IMR-90 (cell line): ENCODE data around the gene CNTN4. TPM values are rescaled to one million over a fixed set of nuclear protein-coding genes. Genes with fewer than 3 reads are reported as not detected.

Experiments used
- ATAC-seq: fragments of 200-7000 bp; cut with Tn5 transposase; 2 replicates; pipeline ENCODE4 v1.9.1; 2020; ENCODE audit warnings: low read depth, mild to moderate bottlenecking, moderate library complexity
- BruUV-seq: library from RNA; stranded (reverse); fragments of 400-500 nt; replicated peaks from 2 replicates; lab custom pipeline; 2021; lab: Mats Ljungman, UMichigan
- CTCF ChIA-PET: fragments of 300-600 bp; formaldehyde crosslinking; extraction: SDS; loops from one replicate; lab custom pipeline; 2021; ENCODE audit warnings: antibody characterized with exemption; lab: Yijun Ruan, JAX
- POLR2A ChIA-PET: fragments of 300-600 bp; sonication (Branson Sonifier 250); formaldehyde crosslinking; loops from one replicate; lab custom pipeline; 2022; ENCODE audit warnings: antibody characterized with exemption; ENCODE audit not compliant: unreplicated experiment; lab: Charles Lee
- DNase-seq: peaks from one replicate; pipeline ENCODE4 v3.0.0; 2013
- H2AFZ ChIP-seq: replicated peaks from 2 replicates; pipeline ENCODE3; 2013; ENCODE audit warnings: low read length, mild to moderate bottlenecking; ENCODE audit not compliant: poor library complexity
- H2AK5ac ChIP-seq: 2 replicates; pipeline ENCODE4 v1.6.1; 2013; ENCODE audit warnings: low read depth, low read length, inconsistent platforms
- H2AK9ac ChIP-seq: replicated peaks from 2 replicates; pipeline ENCODE3; 2013; ENCODE audit warnings: mild to moderate bottlenecking, low read depth, low read length, moderate library complexity; ENCODE audit not compliant: poor library complexity
- H2BK120ac ChIP-seq: 2 replicates; pipeline ENCODE4 v1.6.1; 2013; ENCODE audit warnings: low read depth, low read length, inconsistent platforms
- H2BK15ac ChIP-seq: 3 replicates; pipeline ENCODE4 v1.6.1; 2013; ENCODE audit warnings: low read depth, low read length, inconsistent platforms
- H2BK20ac ChIP-seq: 2 replicates; pipeline ENCODE4 v1.6.1; 2013; ENCODE audit warnings: low read depth, mild to moderate bottlenecking, inconsistent platforms, low read length, moderate library complexity
- H2BK5ac ChIP-seq: 2 replicates; pipeline ENCODE4 v1.6.1; 2013; ENCODE audit warnings: mild to moderate bottlenecking, low read depth, low read length, inconsistent platforms; ENCODE audit not compliant: poor library complexity, severe bottlenecking
- H3K14ac ChIP-seq: replicated peaks from 2 replicates; pipeline ENCODE4 v1.6.1; 2013; ENCODE audit warnings: low read depth, low read length, inconsistent platforms
- H3K18ac ChIP-seq: 2 replicates; pipeline ENCODE4 v1.6.1; 2013; ENCODE audit warnings: low read depth, low read length, control low read depth
- H3K23ac ChIP-seq: 2 replicates; pipeline ENCODE4 v1.6.1; 2013; ENCODE audit warnings: low read depth, low read length, inconsistent platforms
- H3K27ac ChIP-seq: 2 replicates; pipeline ENCODE4 v1.5.1; 2013; ENCODE audit warnings: mild to moderate bottlenecking, control low read depth, low read length; ENCODE audit not compliant: insufficient read depth
- H3K27me3 ChIP-seq: 2 replicates; pipeline ENCODE4 v1.6.1; 2013; ENCODE audit warnings: low read length; ENCODE audit not compliant: control insufficient read depth, insufficient read depth
- H3K36me3 ChIP-seq: 2 replicates; pipeline ENCODE4 v1.6.1; 2013; ENCODE audit warnings: low read length, mixed read lengths; ENCODE audit not compliant: control insufficient read depth, insufficient read depth
- H3K4ac ChIP-seq: 2 replicates; pipeline ENCODE4 v1.6.1; 2013; ENCODE audit warnings: low read depth, low read length, inconsistent platforms
- H3K4me1 ChIP-seq: 2 replicates; pipeline ENCODE4 v1.6.1; 2013; ENCODE audit warnings: low read length, mixed read lengths; ENCODE audit not compliant: control insufficient read depth, insufficient read depth
- H3K4me2 ChIP-seq: 2 replicates; pipeline ENCODE4 v1.6.1; 2013; ENCODE audit warnings: low read depth, mild to moderate bottlenecking, control low read depth, low read length, moderate library complexity
- H3K4me3 ChIP-seq: 2 replicates; pipeline ENCODE4 v1.5.1; 2013; ENCODE audit warnings: low read depth, mild to moderate bottlenecking, control low read depth, low read length, moderate library complexity; ENCODE audit not compliant: insufficient read depth
- H3K56ac ChIP-seq: 2 replicates; pipeline ENCODE4 v1.6.1; 2013; ENCODE audit warnings: low read length, inconsistent platforms; ENCODE audit not compliant: insufficient read depth; ENCODE audit errors: extremely low read depth
- H3K79me1 ChIP-seq, 2 experiments: 2 replicates each; pipeline ENCODE4 v1.6.1; 2013; ENCODE audit warnings: low read length in 2 of 2, inconsistent platforms in 1 of 2, low read depth in 1 of 2
- H3K9ac ChIP-seq: 2 replicates; pipeline ENCODE4 v1.6.1; 2013; ENCODE audit warnings: low read depth, low read length, control low read depth
- H3K9me1 ChIP-seq: 2 replicates; pipeline ENCODE4 v1.6.1; 2013; ENCODE audit warnings: low read length, inconsistent platforms; ENCODE audit not compliant: insufficient read depth
- H3K9me3 ChIP-seq: 2 replicates; pipeline ENCODE4 v1.6.1; 2013; ENCODE audit warnings: low read length; ENCODE audit not compliant: control insufficient read depth, insufficient read depth
- H4K20me1 ChIP-seq: 2 replicates; pipeline ENCODE4 v1.6.1; 2013; ENCODE audit warnings: low read length, inconsistent platforms; ENCODE audit not compliant: insufficient read depth
- H4K5ac ChIP-seq: 2 replicates; pipeline ENCODE4 v1.6.1; 2013; ENCODE audit warnings: mild to moderate bottlenecking, low read depth, low read length, control low read depth
- H4K8ac ChIP-seq, 2 experiments: 2 replicates each; pipeline ENCODE4 v1.6.1; 2013; ENCODE audit warnings: low read depth in 2 of 2, low read length in 2 of 2, control low read depth in 1 of 2, inconsistent platforms in 1 of 2
- H4K91ac ChIP-seq: 2 replicates; pipeline ENCODE4 v1.6.1; 2013; ENCODE audit warnings: low read depth, low read length, inconsistent platforms; ENCODE audit not compliant: insufficient read depth
- BHLHE40 ChIP-seq: fragments of 150-350 bp; IDR thresholded peaks from 2 replicates; pipeline ENCODE4 v1.6.1; 2016; ENCODE audit warnings: mild to moderate bottlenecking, low read depth, low read length
- CHD1 ChIP-seq: IDR thresholded peaks from 2 replicates; pipeline ENCODE4 v1.6.1; 2012; ENCODE audit warnings: low read depth, low read length, improper control_type of control experiment
- CTCF ChIP-seq: conservative IDR thresholded peaks from 2 replicates; pipeline ENCODE4 v1.5.1; 2012; ENCODE audit warnings: mild to moderate bottlenecking, low read depth, low read length, improper control_type of control experiment
- ELK1 ChIP-seq: fragments of 150-350 bp; IDR thresholded peaks from 2 replicates; pipeline ENCODE4 v1.6.1; 2016; ENCODE audit warnings: low read depth, mild to moderate bottlenecking, low read length, moderate library complexity, borderline replicate concordance
- MAFK ChIP-seq: IDR thresholded peaks from 2 replicates; pipeline ENCODE4 v1.6.1; 2012; ENCODE audit warnings: low read depth, low read length, improper control_type of control experiment
- MXI1 ChIP-seq: IDR thresholded peaks from 2 replicates; pipeline ENCODE4 v1.6.1; 2012; ENCODE audit warnings: low read depth, mild to moderate bottlenecking, low read length, moderate library complexity, borderline replicate concordance
- RCOR1 ChIP-seq: IDR thresholded peaks from 2 replicates; pipeline ENCODE4 v1.6.1; 2012; ENCODE audit warnings: mild to moderate bottlenecking, low read length, improper control_type of control experiment; ENCODE audit not compliant: insufficient replicate concordance
- WGBS, 2 experiments: methylation state at CpG; one replicate each; pipeline versions ENCODE4 v1.1.5 to v1.1.7; 2013; ENCODE audit warnings: missing lambda C conversion rate in 2 of 2; ENCODE audit not compliant: insufficient read length in 1 of 2; ENCODE audit errors: extremely low coverage in 2 of 2; 5-methylcytosine and 5-hydroxymethylcytosine counted together
- dilution Hi-C: fragments of 300-500 bp; cut with HindIII; formaldehyde crosslinking; loops from one replicate; pipeline ENCODE4 v1.14.3; 2018; ENCODE audit warnings: low sequenced_read_pairs; ENCODE audit not compliant: unreplicated experiment
- in situ Hi-C: fragments of 300-500 bp; cut with MboI; formaldehyde crosslinking; loops from 3 replicates; pipeline ENCODE4 v1.14.3; 2019; ENCODE audit warnings: low sequenced_read_pairs, inconsistent platforms, mixed read lengths
- intact Hi-C: fragments of 100-400 bp; cut with micrococcal nuclease; formaldehyde crosslinking; loops from 2 replicates; pipeline ENCODE4 v1.10.0; 2022
- polyA plus RNA-seq, 3 experiments: library from polyadenylated mRNA; depleted of rRNA; stranded (reverse); fragments of >200 nt; gene quantifications; 2 replicates each; pipeline ENCODE4 v1.2.3, GENCODE V29; 2012; ENCODE audit warnings: low replicate concordance in 1 of 3
- total RNA-seq: library from RNA; depleted of rRNA; stranded (reverse); fragments of >200 nt; gene quantifications from 2 replicates; pipeline ENCODE4 v1.2.3, GENCODE V29; 2012

Gene CNTN4
- total and polyA plus RNA-seq, 2 of the 4 experiments (the other 2 are of a cell fraction): under 0.01 TPM; not detected in 1

- CTCF ChIA-PET: no interaction called here
These were observed 971.1 kb downstream of the CNTN4 start for GRCh38 chr3:3069723-3070122.

More at GRCh38 chr3:3069723-3070122, 971.1 kb downstream of the CNTN4 start:
- no peak overlapping the region for H4K5ac ChIP-seq
- H3K4me2 ChIP-seq: no peak overlapping the region
- 40% methylated on average over 3 of the region's 5 CpGs; no CpG with 5 or more reads in 1 of the 2 experiments for WGBS, 2 experiments
- in situ Hi-C loops: no loop called here
- H2BK15ac ChIP-seq: no peak overlapping the region
- H3K4me1 ChIP-seq: no peaks in the 10 kb centered on the region
- no peak overlapping the region for H2AFZ ChIP-seq
- H4K20me1 ChIP-seq: no peaks in the 10 kb centered on the region
- no peak overlapping the region for H3K18ac ChIP-seq
- no peak for ATAC-seq
- intact Hi-C loops: no loop called here
- H3K9ac ChIP-seq: no peak overlapping the region
- H3K79me1 ChIP-seq: no peaks in the 10 kb centered on the region
- H2BK5ac ChIP-seq: no peak overlapping the region
- H2AK5ac ChIP-seq: no peak overlapping the region
- no peaks in the 10 kb centered on the region for H3K9me1 ChIP-seq
- no peak overlapping the region for H3K4ac ChIP-seq
- H4K8ac ChIP-seq: no peak overlapping the region
- BruUV-seq: no TSS peak
- H3K4me3 ChIP-seq: no peak overlapping the region
- no peak overlapping the region for H4K91ac ChIP-seq
- no peak overlapping the region for H3K14ac ChIP-seq
- TF ChIP-seq MXI1: no peak
- no peak for TF ChIP-seq MAFK
- TF ChIP-seq RCOR1: no peak
- TF ChIP-seq CHD1: no peak
- TF ChIP-seq BHLHE40: no peak
- TF ChIP-seq CTCF: no peak
- TF ChIP-seq ELK1: no peak
- H3K36me3 ChIP-seq: no peaks in the 10 kb centered on the region
- H3K56ac ChIP-seq: no peak overlapping the region
- no peak overlapping the region for H2BK120ac ChIP-seq
- H3K27ac ChIP-seq: no peak overlapping the region
- POLR2A ChIA-PET: no interaction called here
- no peaks in the 10 kb centered on the region for H3K27me3 ChIP-seq
- no peak overlapping the region for H2BK20ac ChIP-seq
- no peak overlapping the region for H3K23ac ChIP-seq
- dilution Hi-C loops: no loop called here
- DNase-seq: no peak
- no peak overlapping the region for H2AK9ac ChIP-seq
- no peaks in the 10 kb centered on the region for H3K9me3 ChIP-seq
